GM21723 (cell line): ENCODE results near the gene DTX4.

Source experiments
- ATAC-seq: cut with Tn5 transposase; IDR thresholded peaks from one replicate; pipeline ENCODE4 v1.9.1; 2021; ENCODE audit warnings: mild to moderate bottlenecking, moderate library complexity; ENCODE audit not compliant: unreplicated experiment

DTX4 gene

DNA sequence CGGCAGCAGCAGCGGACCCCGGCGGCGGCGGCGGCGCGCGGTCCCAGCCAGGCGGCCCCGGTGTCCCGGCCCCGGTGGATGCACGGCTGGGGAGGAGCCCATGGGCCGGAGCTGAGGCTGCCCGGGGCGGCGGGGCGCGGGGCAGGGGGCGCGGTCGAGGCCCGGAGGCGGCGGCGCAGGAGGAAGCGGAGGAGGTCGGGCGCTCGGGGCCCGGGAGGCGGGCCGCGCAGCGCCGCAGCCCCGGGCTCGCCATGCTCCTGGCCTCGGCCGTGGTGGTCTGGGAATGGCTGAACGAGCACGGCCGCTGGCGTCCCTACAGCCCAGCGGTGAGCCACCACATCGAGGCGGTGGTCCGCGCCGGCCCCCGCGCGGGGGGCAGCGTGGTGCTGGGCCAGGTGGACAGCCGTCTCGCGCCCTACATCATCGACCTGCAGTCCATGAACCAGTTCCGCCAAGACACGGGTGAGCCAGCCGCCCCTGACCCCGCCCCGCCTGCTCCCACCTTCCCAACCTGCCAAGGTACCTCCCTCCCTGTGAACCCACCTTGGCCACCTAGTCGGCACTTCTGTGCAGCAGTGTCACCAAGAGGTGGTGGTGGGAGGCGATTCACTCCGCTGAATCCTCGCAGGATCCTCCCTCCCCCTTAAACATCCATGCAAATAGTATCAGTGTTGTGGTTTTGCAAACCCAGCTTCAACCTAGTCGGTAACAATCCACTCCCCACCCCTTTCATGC, 580 bp downstream of the DTX4 start:
- peak; percentile 37 for ATAC-seq

DNA sequence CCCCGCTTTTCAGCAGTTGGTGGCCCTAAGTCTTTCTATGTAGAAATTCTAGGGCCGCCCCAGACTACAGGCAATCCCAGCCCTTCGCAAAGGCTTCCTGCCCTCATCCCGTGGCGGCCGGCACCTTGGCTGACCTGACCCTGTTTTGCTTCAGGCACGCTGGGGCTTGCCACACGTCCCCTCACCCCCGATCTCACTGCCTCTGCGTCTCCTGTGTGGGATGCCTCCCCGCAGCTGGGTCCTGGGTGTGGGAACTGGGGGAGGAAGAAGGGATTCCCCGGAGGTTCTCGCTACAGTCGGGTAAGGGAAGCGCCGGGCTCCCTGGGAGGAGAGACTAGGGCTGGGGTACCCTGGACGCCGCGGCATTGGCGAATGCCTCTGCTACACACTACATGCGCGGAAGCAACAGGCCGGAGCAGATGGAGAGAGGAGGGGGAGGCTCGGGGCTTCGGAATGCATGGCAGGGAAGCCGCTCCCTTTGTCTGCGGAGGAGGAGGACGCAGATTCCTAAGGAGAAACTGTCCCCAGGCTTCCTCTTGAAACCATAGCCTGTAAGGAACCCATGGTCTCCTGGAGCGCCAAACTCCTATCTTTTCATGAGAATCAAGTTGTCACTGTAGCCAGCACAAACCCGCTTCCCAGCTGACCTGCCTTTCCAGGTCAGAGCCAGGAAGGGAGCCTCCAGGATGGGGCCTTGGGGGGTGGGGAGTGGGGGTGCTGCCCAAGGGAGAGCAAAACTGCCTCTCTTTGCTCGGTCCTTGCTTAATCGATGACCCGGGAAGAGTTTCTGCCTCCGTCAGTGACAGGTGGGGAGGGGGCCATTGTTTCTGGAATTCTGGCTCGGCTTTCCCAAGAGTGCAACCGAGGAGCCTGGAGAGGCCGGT, 1.4 kb downstream of the DTX4 start:
- peak; percentile 5 for ATAC-seq

DNA sequence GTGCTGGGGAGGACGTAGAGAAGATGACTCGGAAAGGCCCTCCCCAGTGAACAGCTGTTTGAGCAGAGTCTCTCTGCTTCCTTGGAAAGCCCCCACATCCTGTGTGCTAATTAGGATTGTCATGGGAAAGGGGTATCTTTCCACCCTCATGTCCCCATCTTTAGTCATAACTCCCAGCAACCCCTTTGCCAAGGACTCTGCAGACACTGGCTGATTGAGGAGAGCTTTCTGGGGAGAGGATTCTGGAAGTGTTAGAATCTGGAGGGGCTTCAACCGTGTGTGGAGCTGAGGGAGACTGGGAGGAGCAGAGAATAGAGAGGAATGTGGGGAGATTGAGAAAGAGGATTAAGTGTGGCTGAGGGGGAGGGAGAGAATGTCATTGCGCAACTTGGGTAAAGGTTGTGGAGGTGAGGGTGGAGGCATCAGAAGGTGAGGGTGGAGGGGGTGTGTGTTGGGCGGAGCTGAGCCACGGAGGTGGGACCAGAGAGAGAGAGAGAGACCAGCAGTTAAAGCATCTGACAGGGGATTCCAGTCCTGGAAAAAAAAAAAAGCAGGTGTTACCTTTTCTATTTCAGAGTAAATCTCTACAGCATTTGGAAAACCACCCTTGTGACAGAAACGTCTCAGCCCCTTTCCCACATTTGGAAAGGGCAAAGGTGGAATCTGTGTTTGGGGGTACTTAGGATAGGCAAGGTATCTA, 2.2 kb downstream of the DTX4 start:
- no peak for ATAC-seq

DNA sequence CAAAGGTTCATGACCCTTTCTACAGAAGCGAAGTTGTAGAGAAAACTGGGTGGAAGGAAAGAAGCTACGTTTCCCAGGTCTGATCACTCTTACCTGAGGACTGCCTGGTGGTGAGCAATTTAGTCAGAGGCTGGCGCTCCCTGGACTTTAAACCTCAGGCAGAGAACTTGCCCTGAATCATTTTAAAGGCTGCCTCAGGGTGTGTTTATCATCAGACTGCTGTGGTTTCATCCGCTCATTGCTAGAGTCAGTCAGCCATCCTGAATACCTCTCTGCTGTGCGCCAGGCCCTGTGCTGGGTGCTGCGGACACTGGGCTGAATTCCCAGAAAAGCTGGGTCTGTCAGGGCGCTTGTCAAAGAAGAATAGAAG, 2.7 kb downstream of the DTX4 start:
- ATAC-seq = no peak

DNA sequence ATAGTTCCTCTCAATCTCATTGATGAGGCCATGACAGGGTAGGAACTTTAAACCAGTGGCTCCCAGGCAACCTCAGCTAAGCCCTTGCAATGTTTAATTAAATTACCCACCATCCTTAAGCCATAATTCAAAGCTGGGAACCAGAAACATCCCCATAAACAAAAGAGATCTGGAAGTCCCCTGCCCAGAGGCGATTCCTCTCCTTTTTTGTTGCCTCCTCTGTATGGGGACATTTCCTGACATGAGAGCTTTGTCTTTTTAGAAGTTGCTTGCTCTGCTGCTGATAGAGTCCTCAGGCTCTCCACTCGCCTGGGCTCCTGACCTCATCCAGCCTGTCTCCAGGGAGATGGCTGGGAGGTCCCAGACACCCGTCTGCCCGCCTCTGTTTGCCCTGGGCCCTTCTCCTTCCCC, 3.2 kb downstream of the DTX4 start:
- ATAC-seq = no peak

DNA sequence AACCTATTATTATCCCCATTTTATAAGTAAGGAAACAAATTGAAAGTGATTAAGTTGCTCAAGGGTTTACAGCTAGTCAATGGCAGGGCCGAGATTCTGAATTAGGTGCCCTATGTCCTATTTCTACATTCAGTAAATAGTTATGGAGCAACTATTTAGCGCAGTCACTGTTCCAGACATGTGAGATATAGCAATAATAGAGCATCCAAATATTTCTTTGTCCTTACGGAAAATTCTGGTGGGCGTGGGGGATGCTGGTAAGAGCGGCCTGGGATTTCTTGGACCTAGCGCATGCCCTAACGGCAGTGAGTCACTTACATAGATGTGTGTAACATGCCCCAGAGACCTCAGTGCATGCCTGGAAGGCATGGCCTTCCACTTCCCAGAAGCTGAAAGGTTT, 4.4 kb downstream of the DTX4 start:
- no peak for ATAC-seq

DNA sequence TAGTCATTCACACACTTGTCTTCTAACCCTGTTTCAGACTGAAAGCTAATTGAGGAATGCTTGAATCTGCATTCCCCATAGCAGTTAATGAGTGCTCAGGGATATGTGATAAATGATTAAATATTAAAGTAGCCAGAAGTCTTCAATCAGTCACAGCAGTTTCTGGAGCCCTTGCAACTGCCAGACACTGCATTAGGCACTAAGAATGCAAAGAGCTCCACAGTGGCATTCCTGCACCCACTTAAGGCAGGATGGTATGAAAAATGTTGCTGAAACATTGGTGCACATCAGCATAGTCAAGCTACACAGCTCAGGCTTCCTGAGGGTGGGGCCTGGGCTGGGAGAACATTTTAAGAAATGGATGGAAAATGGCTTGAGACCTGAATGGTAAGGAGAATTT, 6.5 kb downstream of the DTX4 start:
- no peak for ATAC-seq

DNA sequence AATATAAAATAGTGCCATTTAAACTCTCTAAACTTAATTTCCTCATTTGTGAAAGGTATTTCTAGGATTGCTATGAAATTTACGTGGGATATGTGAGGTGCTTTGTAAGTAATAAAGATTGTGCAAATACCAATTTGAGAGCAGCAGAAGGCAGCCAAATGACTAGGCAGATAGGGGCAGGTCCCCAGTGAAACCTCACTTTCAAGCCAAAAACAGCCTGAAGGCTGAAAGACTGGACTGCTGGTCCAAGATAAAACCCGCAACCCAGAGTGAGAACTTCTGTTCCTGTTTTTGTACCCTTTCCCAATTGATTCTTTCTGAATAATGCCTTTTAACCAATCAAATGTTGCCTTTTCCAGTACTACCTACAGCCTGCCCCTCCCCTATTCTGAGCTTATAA, 7.2 kb downstream of the DTX4 start:
- ATAC-seq = no peak

DNA sequence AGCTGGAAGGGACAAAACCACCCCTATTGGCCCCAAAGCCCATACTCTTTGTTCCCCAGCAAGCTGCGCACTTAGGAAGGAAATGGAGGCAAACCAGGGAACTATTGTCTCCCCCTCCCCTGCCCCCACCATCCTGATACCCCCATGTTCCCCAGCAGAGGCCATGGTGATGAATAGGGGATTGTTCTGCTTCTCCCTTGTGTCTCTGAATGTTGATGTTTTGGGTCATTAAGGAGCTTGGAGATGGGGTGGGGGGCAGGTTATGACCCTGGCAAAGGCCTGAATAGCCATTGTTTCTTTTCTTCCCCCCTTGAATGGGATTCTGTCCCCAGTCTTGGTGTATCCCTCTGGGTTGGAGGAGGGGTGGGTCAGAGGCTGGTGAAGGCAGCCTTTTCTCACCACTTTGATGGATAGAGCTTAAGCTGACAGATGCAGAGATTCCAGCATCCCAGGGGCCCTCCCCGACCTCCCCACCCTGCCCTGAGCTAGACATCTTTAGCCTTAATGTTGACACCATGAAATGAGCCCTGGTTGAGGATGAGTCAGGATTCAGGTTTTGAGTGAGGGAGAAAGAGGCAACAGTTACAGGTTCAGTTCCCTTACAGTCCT, 8.3 kb downstream of the DTX4 start:
- no peak for ATAC-seq

DNA sequence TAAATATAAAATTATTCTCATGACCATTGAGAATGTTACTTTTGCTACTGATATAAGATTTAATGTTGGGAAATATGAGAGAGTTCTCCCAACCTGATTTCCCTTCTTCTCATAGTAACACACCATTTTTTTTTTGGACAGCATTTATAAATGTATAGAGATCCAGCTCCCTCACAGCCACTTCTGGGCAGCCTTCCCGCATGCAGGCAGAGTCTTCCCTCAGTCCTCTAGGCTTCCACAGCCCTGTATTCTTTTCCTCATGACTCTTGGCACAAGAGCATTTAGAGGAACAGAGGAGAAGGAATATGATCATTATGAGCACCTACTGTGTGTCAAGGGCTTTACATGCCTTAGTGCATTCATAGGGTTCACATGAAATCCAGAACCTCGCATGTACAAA, 9.0 kb downstream of the DTX4 start:
- no peak for ATAC-seq

DNA sequence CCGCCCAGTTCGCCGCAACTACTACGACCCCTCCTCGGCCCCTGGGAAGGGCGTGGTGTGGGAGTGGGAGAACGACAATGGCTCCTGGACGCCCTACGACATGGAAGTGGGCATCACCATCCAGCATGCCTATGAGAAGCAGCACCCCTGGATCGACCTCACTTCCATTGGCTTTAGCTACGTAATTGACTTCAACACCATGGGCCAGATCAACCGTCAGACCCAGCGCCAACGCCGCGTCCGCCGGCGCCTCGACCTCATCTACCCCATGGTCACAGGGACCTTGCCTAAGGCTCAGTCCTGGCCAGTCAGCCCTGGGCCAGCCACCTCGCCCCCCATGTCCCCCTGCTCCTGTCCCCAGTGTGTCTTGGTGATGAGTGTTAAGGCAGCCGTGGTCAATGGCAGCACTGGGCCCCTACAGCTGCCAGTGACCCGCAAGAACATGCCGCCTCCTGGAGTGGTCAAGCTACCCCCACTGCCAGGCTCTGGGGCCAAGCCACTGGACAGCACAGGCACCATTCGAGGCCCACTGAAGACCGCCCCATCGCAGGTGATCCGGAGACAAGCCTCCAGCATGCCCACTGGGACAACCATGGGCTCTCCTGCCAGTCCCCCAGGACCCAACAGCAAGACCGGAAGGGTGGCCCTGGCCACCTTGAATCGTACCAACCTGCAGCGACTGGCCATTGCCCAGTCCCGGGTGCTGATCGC, 10.0 kb downstream of the DTX4 start:
- no peak for ATAC-seq

DNA sequence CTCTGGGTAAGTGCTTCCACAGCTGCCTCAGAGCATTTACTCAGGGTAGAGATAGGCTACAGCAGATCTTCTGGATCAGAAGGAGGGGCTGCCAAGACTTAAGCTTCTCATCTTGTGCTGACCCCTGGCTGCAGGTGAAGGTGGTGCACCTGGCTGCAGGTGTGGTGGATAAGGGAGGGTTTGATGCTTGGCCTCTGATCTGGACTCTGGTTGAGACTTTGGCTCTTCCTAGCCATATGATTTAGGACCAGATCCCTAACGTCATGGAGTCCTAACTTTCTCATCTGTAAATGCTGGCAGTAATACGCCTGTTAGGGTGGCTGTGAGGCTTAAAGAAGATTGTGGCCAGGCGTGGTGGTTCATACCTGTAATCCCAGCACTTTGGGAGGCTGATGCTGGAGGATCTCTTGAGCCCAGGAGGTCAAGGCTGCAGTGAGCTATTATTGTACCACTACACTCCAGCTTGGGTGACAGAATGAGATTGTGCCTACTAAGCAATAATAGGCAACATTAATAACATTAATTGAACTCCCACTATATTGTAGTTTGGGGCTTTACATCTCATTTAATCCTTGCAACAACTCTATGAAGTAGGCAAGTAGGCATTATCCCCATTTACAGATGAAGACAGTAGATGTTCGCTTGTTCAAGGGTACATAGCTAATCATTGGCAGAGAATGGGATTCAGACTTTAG, 10.7 kb downstream of the DTX4 start:
- no peak for ATAC-seq

DNA sequence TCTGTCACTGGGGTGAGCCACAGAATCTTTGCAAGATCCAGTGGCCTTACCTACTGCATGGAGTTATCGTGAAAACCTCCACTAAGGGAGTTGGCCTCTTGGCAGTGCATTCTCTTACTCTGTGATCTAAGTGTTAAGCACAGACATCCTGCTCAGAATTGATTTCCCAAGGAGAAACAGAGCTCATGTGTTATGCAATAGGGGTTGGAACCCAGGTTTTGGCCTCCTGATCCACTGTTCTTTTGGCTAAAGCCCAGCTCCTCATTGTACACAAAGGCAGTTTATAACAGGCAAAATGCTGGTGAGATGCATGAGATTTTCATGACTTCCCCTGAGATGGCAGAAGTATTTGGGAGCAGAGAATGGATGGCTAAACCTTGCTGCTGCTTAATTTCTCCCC, 11.8 kb downstream of the DTX4 start:
- no peak for ATAC-seq

DNA sequence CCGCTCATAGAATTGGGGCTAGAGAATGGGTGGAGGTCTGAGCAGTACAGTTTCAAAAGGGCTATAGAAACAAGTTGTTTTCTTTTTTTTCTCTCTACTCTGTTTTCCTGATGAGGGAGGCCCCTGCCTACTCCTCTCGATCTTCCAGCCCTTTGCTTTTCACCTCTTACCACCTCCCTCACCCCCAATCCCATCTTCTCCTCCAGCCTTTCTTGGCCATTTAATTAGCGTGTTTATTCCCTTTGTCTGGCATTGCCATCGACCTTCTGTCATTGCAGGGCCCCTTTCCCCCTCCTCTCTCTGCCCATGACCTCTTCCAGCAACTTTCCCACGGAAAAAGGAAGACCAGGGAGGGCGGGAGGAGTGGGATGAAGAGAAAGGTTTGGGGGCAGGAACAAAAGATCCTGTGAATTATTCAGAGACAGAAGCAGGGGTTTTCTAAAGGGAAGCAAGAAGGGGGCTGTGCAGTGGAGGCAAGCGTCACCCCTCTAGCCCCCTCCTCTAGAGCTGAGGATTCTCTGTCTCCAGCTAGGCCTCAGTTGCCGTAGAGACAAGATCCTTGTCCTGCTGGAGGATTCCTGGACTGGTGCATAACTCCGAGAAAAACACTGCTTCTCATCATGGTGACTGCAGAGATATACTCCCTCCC, 12.9 kb downstream of the DTX4 start:
- ATAC-seq = no peak

DNA sequence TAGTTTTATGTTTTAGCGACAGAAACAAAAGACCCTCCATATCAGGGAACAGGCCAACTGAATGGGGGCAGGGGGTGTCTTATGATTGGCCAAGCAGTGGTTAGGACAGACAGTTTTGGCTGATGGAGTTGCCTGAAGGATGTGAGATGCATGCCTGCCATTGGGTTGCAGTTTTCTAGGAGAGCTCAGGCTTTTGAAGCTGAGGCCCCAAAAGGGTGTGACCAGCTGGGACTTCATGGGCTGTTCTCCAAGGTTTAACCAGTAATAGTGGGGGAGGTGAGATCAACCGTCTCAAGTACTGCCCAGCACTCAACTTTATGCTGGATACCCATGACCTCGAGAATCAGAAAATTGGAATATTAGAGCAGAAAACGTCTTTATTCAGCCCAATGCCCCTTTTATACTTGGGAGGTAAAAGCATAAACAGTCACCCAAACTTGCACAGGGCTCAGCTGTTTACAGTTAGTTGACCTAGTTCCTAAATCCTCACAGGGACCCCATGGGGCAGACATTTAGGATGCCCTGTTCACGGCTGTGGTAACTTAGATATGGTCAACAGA, 13.5 kb downstream of the DTX4 start:
- ATAC-seq = no peak

DNA sequence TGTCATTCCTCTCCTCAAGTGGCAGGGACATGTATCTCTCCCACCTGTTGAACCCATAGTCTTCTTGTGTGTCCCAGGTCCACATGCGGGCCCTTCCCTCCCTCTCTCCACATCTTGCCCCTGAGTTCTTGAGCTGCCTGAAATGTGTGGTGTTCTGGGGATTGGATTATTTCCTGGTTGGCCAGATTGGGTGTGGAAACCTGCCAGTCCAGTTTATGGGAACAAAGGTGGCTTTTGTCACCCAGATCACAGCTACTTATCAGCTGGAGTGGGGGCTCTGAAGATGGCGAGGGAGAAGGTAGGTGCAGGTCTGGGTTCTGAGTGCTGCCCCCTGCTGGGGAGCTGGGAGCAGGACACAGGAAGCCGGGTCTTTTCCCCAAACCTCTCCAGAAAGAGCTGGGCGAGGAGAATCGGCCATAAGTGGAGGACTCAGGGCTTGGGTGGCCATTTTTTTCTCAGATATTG, 14.2 kb downstream of the DTX4 start:
- ATAC-seq = peak; percentile 74

DNA sequence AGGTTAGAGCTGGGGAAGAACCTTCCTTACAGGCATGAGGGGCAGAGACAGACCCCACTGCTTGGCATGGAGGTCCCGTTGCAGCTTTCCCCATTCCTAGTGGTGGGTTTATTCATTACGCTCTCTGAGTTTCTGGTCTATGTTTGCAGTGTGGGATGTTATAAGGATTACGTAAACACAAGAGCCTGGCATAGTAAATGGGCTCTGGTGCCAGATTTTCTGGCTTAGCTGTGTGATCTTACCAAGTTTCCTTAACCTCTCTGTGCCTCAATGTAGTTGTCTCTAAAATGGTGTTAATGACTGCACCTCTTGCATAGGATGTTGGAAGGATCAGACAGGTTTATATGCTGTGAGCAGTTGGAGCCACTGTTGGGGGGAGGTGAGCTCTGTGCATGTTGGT, 15.1 kb downstream of the DTX4 start:
- no peak for ATAC-seq

DNA sequence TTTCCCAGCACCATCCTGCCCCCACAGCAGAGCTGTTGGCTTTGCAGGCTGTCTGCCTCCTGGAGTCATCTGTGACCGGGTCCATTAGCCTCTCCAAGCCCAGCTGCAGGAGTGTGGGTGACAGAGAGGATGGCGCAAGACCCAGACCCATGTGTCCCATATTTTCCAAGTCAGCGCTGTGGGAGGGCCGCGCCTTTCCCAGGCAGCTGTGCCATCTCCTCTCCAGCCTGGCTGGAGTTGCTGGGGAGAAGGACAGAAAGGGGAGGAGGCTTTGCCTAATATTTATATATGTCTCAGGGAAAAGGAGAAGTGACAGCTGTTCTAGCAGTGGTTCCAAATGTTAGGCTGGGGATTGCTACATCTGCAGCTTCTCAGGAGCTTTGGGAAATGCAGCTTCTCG, 15.7 kb downstream of the DTX4 start:
- ATAC-seq = no peak

DNA sequence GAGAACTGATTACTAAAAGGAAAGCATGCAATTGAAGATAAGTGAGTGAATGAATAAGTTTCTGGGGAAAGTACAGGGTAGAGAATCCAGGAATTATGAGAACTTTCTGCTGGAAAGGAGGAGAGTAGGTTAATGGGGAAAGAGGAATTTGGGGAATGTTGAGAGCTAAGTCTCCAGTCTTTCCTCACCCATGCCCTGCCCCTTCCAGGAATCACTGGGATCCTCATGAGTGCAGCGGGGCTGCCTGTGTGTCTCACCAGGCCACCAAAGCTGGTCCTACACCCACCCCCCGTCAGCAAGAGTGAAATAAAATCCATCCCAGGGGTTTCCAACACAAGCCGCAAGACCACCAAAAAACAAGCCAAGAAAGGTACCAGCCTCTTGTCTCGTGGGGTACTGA, 17.0 kb downstream of the DTX4 start:
- no peak for ATAC-seq
